Coronary artery (tissue), 2 donors: ENCODE results near the gene PLCG2.

Experiments used
- DNase-seq: peaks from one replicate; pipeline ENCODE4 v3.0.0-alpha.2; 2017; ENCODE audit warnings: low spot score
- H3K27ac ChIP-seq, 2 donors: fragments of 200-600 bp; sonication (generic); one replicate each; pipeline ENCODE4 v1.5.1; 2016 to 2019
- H3K4me3 ChIP-seq: fragments of 200-600 bp; sonication (generic); 2 replicates; pipeline ENCODE4 v1.5.1; 2016; ENCODE audit warnings: mild to moderate bottlenecking, moderate library complexity
- CTCF ChIP-seq: fragments of 200-600 bp; sonication (generic); IDR thresholded peaks from one replicate; pipeline ENCODE4 v1.5.1; 2019; ENCODE audit warnings: antibody characterized with exemption

Gene PLCG2

GRCh38 chr16:81842564-81843242 is 63.6 kb downstream of the PLCG2 start:
- no peak for TF ChIP-seq CTCF
- no peak overlapping the region for H3K27ac ChIP-seq
- no peak for DNase-seq
- H3K4me3 ChIP-seq, result no peak overlapping the region

- no peak overlapping the region for H3K4me3 ChIP-seq
- DNase-seq, result no peak
- H3K27ac ChIP-seq, result no peak overlapping the region
- no peak for TF ChIP-seq CTCF
Observed at GRCh38 chr16:81843243-81843582, 64.1 kb downstream of the PLCG2 start.

GRCh38 chr16:81843683-81844082 is 64.6 kb downstream of the PLCG2 start:
- Histone ChIP-seq H3K4me3 (no peak overlapping the region), H3K27ac (no peak overlapping the region)
- TF ChIP-seq CTCF, result no peak
- DNase-seq, result no peak

GRCh38 chr16:81846105-81846504 is 67.0 kb downstream of the PLCG2 start:
- Histone ChIP-seq H3K4me3 (no peak overlapping the region), H3K27ac (no peak overlapping the region)
- no peak for TF ChIP-seq CTCF
- no peak for DNase-seq

GRCh38 chr16:81848306-81848853 is 69.3 kb downstream of the PLCG2 start:
- H3K27ac ChIP-seq, result no peak overlapping the region
- no peak for TF ChIP-seq CTCF
- no peak for DNase-seq
- no peak overlapping the region for H3K4me3 ChIP-seq

- DNase-seq, result no peak
- Histone ChIP-seq H3K27ac (no peak overlapping the region), H3K4me3 (no peak overlapping the region)
- TF ChIP-seq CTCF, result no peak
Observed at GRCh38 chr16:81850197-81850944, 71.3 kb downstream of the PLCG2 start.

GRCh38 chr16:81852347-81852746 is 73.3 kb downstream of the PLCG2 start:
- TF ChIP-seq CTCF, result no peak
- no peak for DNase-seq

More at GRCh38 chr16:81852347-81852746, 73.3 kb downstream of the PLCG2 start:
- Histone ChIP-seq H3K27ac (no peak overlapping the region), H3K4me3 (no peak overlapping the region)
